Spleen (tissue), 7 donors: Measurements from ENCODE around the gene PDE6A.

Experiments
- CTCF ChIP-seq, 11 experiments: fragments of 200-600 bp in 7 of 11; fragments of 450-650 bp in 4 of 11; sonication (generic) in 4 of 11; IDR thresholded peaks in 8 of 11; conservative IDR thresholded peaks in 3 of 11; 1 replicate in 7 of 11; 2 replicates in 4 of 11; pipeline versions ENCODE4 v1.4.0 to v1.8.0; 2016 to 2021; ENCODE audit warnings: antibody characterized with exemption in 11 of 11, inconsistent platforms in 4 of 11, mild to moderate bottlenecking in 1 of 11
- POLR2A ChIP-seq, 3 donors: fragments of 450-650 bp; IDR thresholded peaks; one replicate each; pipeline ENCODE4 v1.5.1; 2017; ENCODE audit warnings: antibody characterized with exemption in 3 of 3, mild to moderate bottlenecking in 1 of 3
- donor health status: DM: no; HTN: no; CAD: no; lungs with moderate emphysema.
- donor health status: DM: no; HTN: no; CAD: no.
- donor health status: DM: no; HTN: no; CAD: no.

- TF ChIP-seq CTCF (IDR thresholded peaks at IDR 0.05 in 8 of 11, conservative IDR thresholded peaks at IDR 0.05 in 3 of 11) = no peak
- TF ChIP-seq POLR2A (IDR thresholded peaks at IDR 0.05) = no peak
These were observed 126.5 kb downstream of the PDE6A start for GRCh38 chr5:149818116-149818515.
